B cell (primary cell): ENCODE results near the gene CASZ1. TPM values are rescaled to one million over a fixed set of nuclear protein-coding genes. Genes with fewer than 3 reads are reported as not detected.

Experiments used
- ATAC-seq: fragments of 200-7000 bp; cut with Tn5 transposase; one replicate; pipeline ENCODE4 v1.10.0; 2021; ENCODE audit warnings: low read depth, mild to moderate bottlenecking, moderate number of reproducible peaks, moderate library complexity
- CTCF ChIA-PET: fragments of 350-600 bp; sonication (Branson Sonifier 250); formaldehyde crosslinking; loops from one replicate; lab custom pipeline; 2021; ENCODE audit warnings: antibody characterized with exemption, inconsistent platforms; lab: Charles Lee
- POLR2A ChIA-PET: fragments of 350-600 bp; sonication (Branson Sonifier 250); formaldehyde crosslinking; loops from one replicate; lab custom pipeline; 2021; ENCODE audit warnings: antibody characterized with exemption; lab: Charles Lee
- DNase-seq: peaks from one replicate; pipeline ENCODE4 v3.0.0; 2013
- H2AFZ ChIP-seq: 2 replicates; pipeline ENCODE4 v1.6.1; 2012; ENCODE audit warnings: mild to moderate bottlenecking, low read depth, low read length; ENCODE audit not compliant: insufficient read depth, poor library complexity, severe bottlenecking
- H3K27ac ChIP-seq, 2 donors: 1 replicate in 1 of 2; 2 replicates in 1 of 2; pipeline ENCODE4 v1.5.1; 2012 to 2013; ENCODE audit warnings: low read length in 2 of 2, mild to moderate bottlenecking in 2 of 2, moderate library complexity in 1 of 2
- H3K27me3 ChIP-seq, 4 experiments: fragments of 200-600 bp in 1 of 4; sonication (generic) in 1 of 4; replicated peaks in 1 of 4; 1 replicate in 2 of 4; 2 replicates in 2 of 4; pipeline versions ENCODE4 v1.6.1 to v1.7.0; 2013 to 2016; ENCODE audit warnings: low read length in 3 of 4, mild to moderate bottlenecking in 2 of 4, mixed read lengths in 1 of 4, moderate library complexity in 1 of 4; ENCODE audit not compliant: insufficient read depth in 4 of 4, control insufficient read depth in 3 of 4; ENCODE audit errors: control extremely low read depth in 1 of 4
- H3K36me3 ChIP-seq, 2 experiments: replicated peaks in 1 of 2; 1 replicate in 1 of 2; 2 replicates in 1 of 2; pipeline versions ENCODE4 v1.6.1 to v1.7.1; 2013; ENCODE audit warnings: low read length in 1 of 2; ENCODE audit not compliant: insufficient read depth in 2 of 2, control insufficient read depth in 1 of 2; ENCODE audit errors: control extremely low read depth in 1 of 2, extremely low read depth in 1 of 2
- H3K4me1 ChIP-seq, 2 donors: fragments of 200-600 bp in 1 of 2; sonication (generic) in 1 of 2; 1 replicate in 1 of 2; 2 replicates in 1 of 2; pipeline versions ENCODE4 v1.5.1 to v1.6.1; 2013 to 2017; ENCODE audit warnings: low read length in 2 of 2; ENCODE audit not compliant: control insufficient read depth in 2 of 2, insufficient read depth in 2 of 2
- H3K4me2 ChIP-seq: replicated peaks from 2 replicates; pipeline ENCODE3; 2012; ENCODE audit warnings: mild to moderate bottlenecking, low read depth, low read length; ENCODE audit not compliant: poor library complexity, severe bottlenecking
- H3K4me3 ChIP-seq, 5 experiments: fragments of 200-600 bp in 1 of 5; sonication (generic) in 1 of 5; 1 replicate in 3 of 5; 2 replicates in 2 of 5; pipeline versions ENCODE4 v1.5.1 to v1.7.0; 2011 to 2016; ENCODE audit warnings: low read length in 4 of 5, mild to moderate bottlenecking in 4 of 5, low read depth in 2 of 5, control low read depth in 1 of 5, moderate library complexity in 1 of 5; ENCODE audit not compliant: insufficient read depth in 1 of 5; ENCODE audit errors: control extremely low read depth in 1 of 5, extremely low read depth in 1 of 5
- H3K79me2 ChIP-seq: fragments of 200-600 bp; sonication (generic); one replicate; pipeline ENCODE4 v1.6.0; 2016; ENCODE audit warnings: low read length; ENCODE audit not compliant: control insufficient read depth, insufficient read depth
- H3K9ac ChIP-seq: fragments of 200-600 bp; sonication (generic); 2 replicates; pipeline ENCODE4 v1.6.1; 2017; ENCODE audit warnings: mild to moderate bottlenecking, low read length, moderate library complexity
- H3K9me3 ChIP-seq, 3 donors: one replicate each; pipeline versions ENCODE4 v1.6.1 to v1.7.1; 2013; ENCODE audit warnings: low read length in 2 of 3; ENCODE audit not compliant: control insufficient read depth in 2 of 3, insufficient read depth in 1 of 3; ENCODE audit errors: control extremely low read depth in 1 of 3
- H4K20me1 ChIP-seq: 2 replicates; pipeline ENCODE4 v1.6.0; 2012; ENCODE audit warnings: mild to moderate bottlenecking, low read length; ENCODE audit not compliant: insufficient read depth, control insufficient read depth, poor library complexity, severe bottlenecking
- H3K27ac Mint-ChIP-seq: one replicate; pipeline ENCODE4 v1.8.0; 2021; ENCODE audit warnings: mixed read lengths
- H3K27me3 Mint-ChIP-seq: one replicate; pipeline ENCODE4 v1.8.0; 2021; ENCODE audit warnings: mixed read lengths
- H3K4me1 Mint-ChIP-seq: one replicate; pipeline ENCODE4 v1.8.0; 2021; ENCODE audit warnings: mixed read lengths
- H3K4me3 Mint-ChIP-seq: one replicate; pipeline ENCODE4 v1.8.0; 2021; ENCODE audit warnings: mixed read lengths
- H3K9me3 Mint-ChIP-seq: one replicate; pipeline ENCODE4 v1.8.0; 2022; ENCODE audit warnings: mixed read lengths; ENCODE audit not compliant: insufficient read depth
- EZH2 ChIP-seq: IDR thresholded peaks from 2 replicates; pipeline ENCODE4 v1.6.1; 2012; ENCODE audit warnings: borderline replicate concordance, low read depth, mild to moderate bottlenecking, moderate library complexity, low read length; ENCODE audit not compliant: insufficient read depth, poor library complexity, severe bottlenecking
- WGBS: methylation state at CpG from one replicate; pipeline ENCODE4 v1.1.5; 2013; ENCODE audit warnings: missing lambda C conversion rate; ENCODE audit not compliant: insufficient coverage; 5-methylcytosine and 5-hydroxymethylcytosine counted together
- intact Hi-C: fragments of 100-400 bp; cut with micrococcal nuclease; formaldehyde crosslinking; loops from one replicate; pipeline ENCODE4 v1.10.0; 2022
- polyA plus RNA-seq: library from polyadenylated mRNA; depleted of rRNA; stranded (reverse); fragments of >200 nt; gene quantifications from 2 replicates; pipeline ENCODE4 v1.2.3, GENCODE V29; 2012
- total RNA-seq, 2 donors: library from RNA; stranded (reverse); fragments of 120-200 nt in 1 of 2; gene quantifications; 1 replicate in 1 of 2; 2 replicates in 1 of 2; pipeline versions ENCODE4 v1.2.3 to v1.2.4, GENCODE V29; 2013 to 2022
- TF ChIP-seq, protein P1 (sequence below): fragments of 200-600 bp; IDR thresholded peaks from one replicate; pipeline ENCODE4 v1.8.0; 2022; ENCODE audit warnings: antibody characterized with exemption, mild to moderate bottlenecking

The CASZ1 gene
- total and polyA plus RNA-seq, 2 donors (not counting 1 experiment from before 2014, with no cell fraction given), result 9.5 to 27.2 TPM

DNA sequence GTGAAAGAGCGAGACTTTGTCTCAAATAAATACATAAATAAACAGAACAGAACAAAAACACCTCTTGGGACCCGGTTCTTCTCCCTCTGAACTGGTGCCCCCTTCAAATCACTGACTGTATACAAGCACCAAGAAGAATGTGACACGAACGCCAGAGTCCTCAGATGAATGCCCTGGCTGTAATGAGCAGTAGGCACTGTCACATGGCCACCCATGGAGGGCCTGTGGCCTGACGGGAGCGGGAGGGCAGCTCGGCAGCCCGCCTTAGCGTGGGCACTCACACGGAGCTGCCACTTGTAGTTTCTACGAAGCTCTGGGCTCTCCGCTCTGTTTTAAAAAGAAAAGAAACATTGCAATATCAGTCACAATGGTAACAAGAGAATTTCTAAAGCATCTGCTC, 175.7 kb downstream of the CASZ1 start:
- ChIA-PET POLR2A (no interaction called here), CTCF (interaction anchor here (0.9 kb wide), 1 partner anchor 126 kb away, joined by 3 read pairs; no protein-coding TSS in a partner anchor)
- H2AFZ ChIP-seq, result no peak overlapping the region
- peaks cover 0 to 27% of the 10 kb centered on the region in 2 experiments for H3K36me3 ChIP-seq
- no peak for TF ChIP-seq EZH2
- TF ChIP-seq, protein P1, sequence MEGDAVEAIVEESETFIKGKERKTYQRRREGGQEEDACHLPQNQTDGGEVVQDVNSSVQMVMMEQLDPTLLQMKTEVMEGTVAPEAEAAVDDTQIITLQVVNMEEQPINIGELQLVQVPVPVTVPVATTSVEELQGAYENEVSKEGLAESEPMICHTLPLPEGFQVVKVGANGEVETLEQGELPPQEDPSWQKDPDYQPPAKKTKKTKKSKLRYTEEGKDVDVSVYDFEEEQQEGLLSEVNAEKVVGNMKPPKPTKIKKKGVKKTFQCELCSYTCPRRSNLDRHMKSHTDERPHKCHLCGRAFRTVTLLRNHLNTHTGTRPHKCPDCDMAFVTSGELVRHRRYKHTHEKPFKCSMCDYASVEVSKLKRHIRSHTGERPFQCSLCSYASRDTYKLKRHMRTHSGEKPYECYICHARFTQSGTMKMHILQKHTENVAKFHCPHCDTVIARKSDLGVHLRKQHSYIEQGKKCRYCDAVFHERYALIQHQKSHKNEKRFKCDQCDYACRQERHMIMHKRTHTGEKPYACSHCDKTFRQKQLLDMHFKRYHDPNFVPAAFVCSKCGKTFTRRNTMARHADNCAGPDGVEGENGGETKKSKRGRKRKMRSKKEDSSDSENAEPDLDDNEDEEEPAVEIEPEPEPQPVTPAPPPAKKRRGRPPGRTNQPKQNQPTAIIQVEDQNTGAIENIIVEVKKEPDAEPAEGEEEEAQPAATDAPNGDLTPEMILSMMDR, result no peak
- no peaks in the 10 kb centered on the region for H3K79me2 ChIP-seq
- no peak overlapping the region for H3K9ac ChIP-seq
- Mint-ChIP-seq H3K27ac (no peak overlapping the region), H3K4me3 (no peak overlapping the region), H3K27me3 (no peaks in the 10 kb centered on the region), H3K4me1 (no peaks in the 10 kb centered on the region), H3K9me3 (no peaks in the 10 kb centered on the region)
- intact Hi-C loops, result no loop called here
- H3K27me3 ChIP-seq, result no peaks in the 10 kb centered on the region
- 99% methylated on average over 11 of the region's 12 CpGs for WGBS
- no peak overlapping the region for H3K4me3 ChIP-seq
- no peak overlapping the region for H3K4me2 ChIP-seq
- H3K27ac ChIP-seq, result no peak overlapping the region
- no peaks in the 10 kb centered on the region for H3K4me1 ChIP-seq
- no peaks in the 10 kb centered on the region for H4K20me1 ChIP-seq
- no peaks in the 10 kb centered on the region for H3K9me3 ChIP-seq
- DNase-seq (no peak), ATAC-seq (no peak)

- peaks cover 0 to 14% of the 10 kb centered on the region in 2 experiments for H3K36me3 ChIP-seq
- no peaks in the 10 kb centered on the region for H3K9me3 Mint-ChIP-seq
- no peaks in the 10 kb centered on the region for H3K79me2 ChIP-seq
- no peak for DNase-seq
- ATAC-seq, result no peak
- H3K27ac Mint-ChIP-seq, result no peak overlapping the region
- no peak overlapping the region for H3K27ac ChIP-seq
- no peaks in the 10 kb centered on the region for H3K27me3 ChIP-seq
- H2AFZ ChIP-seq, result no peak overlapping the region
- no peaks in the 10 kb centered on the region for H3K9me3 ChIP-seq
- H4K20me1 ChIP-seq, result no peaks in the 10 kb centered on the region
- peaks cover 2% of the 10 kb centered on the region for H3K4me1 Mint-ChIP-seq
- 95% methylated on average over 19 of the region's 23 CpGs for WGBS
- intact Hi-C loops, result no loop called here
- H3K4me3 Mint-ChIP-seq, result no peak overlapping the region
- ChIA-PET CTCF (no interaction called here), POLR2A (interaction anchor here (0.6 kb wide), 1 partner anchor 48 kb away, joined by 5 read pairs; no protein-coding TSS in a partner anchor)
- TF ChIP-seq EZH2, result no peak
- TF ChIP-seq, protein P1, result no peak
- H3K4me3 ChIP-seq, result no peak overlapping the region
- no peaks in the 10 kb centered on the region for H3K4me1 ChIP-seq
- no peak overlapping the region for H3K4me2 ChIP-seq
- no peak overlapping the region for H3K9ac ChIP-seq
- H3K27me3 Mint-ChIP-seq, result no peaks in the 10 kb centered on the region
Measured at GRCh38 chr1:10617931-10618885, 178.2 kb downstream of the CASZ1 start.
